ENCODE data around the gene PPARGC1A.

The PPARGC1A gene

DNA sequence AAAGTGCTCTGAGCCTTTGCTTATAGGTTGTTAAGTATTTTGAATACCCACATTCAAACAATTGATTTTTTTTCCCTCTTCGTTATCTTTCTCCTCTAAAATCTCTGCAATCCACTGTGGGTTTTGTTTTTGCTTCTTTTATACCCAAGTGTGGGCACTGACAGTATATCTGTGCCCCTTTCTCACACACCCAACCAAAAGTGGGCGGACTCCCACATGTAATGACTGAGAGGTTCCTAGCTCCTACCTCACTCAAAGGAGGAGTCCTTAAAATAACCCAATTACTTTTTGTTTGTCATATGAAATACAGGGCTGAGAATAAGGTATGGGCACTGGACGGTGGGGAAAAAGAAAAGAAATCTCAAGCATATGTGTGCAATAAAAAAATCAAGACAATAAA lies 51.7 kb downstream of the PPARGC1A start:
- no peak for DNase-seq (ENCODE audit: low spot score)

DNA sequence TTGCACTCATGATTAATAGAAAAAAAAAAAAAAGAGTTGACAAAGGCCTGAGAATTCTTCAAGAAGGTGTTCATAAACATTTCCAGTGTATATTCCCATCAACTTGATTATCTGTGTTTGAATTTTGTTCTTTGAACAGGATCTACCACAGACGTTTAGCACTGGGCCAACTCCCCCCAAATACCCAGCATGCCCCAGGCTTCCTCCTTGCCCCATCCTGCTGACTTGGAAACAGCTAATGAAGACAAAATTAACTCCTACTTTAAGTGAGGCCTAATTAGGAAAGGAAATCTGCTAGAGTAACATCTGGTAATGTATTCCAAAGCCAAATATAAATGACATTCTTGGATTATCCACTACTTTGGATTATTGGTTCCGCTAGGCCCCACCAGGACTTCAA lies 52.5 kb downstream of the PPARGC1A start:
- no peak for DNase-seq (ENCODE audit: low spot score)

DNA sequence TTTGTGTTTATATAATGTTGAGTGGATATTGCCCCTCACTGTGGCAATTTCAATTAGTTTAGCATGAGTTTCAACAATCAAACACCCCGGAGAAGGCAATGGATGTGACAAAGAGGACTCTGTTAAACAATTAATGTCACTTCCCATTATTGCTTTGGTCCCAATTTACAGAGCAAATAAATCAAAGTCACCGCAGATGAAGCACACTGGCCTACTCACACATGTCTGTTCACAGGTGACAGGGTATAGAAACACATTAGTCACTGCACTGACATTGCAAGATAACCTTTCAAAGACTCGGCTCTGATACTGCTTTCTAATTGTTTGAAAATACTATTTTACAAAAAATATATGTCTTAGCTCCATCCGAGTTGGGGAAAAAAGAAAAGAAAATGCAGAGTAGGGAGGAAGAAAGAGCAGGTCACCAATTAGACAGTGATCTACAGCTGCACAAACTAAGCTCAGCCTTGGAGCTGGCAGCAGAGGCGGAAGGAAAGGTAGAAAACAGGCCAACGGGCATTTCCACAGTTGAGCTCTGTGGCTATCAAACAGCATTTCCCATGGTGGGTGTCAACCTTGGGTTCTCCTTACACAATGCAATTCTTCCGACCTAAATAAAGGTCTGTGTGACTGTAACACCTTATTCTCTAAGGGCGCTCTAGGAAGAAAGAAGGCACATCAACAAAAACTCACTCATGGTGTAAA lies 53.9 kb downstream of the PPARGC1A start:
- no peak for DNase-seq (ENCODE audit: low spot score)

DNA sequence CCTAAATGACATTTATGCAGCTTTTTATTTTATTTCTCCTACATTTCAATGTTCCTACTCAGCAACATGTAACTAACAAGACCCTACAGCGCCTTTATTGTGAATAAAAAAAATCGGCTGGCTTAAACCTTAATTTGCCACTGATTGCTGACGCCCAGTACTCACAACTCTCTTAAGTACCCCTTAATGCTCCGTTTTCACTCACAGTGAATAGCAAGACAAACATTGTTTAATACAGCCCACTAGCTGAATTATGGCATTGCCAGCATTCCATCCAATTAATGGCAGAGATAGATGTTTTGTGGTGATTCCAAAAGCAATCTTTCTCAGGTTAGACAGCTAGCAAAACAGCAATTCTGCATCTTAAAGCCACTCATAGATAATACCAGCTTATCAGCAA lies 61.1 kb downstream of the PPARGC1A start:
- no peak for DNase-seq (ENCODE audit: low spot score)

DNA sequence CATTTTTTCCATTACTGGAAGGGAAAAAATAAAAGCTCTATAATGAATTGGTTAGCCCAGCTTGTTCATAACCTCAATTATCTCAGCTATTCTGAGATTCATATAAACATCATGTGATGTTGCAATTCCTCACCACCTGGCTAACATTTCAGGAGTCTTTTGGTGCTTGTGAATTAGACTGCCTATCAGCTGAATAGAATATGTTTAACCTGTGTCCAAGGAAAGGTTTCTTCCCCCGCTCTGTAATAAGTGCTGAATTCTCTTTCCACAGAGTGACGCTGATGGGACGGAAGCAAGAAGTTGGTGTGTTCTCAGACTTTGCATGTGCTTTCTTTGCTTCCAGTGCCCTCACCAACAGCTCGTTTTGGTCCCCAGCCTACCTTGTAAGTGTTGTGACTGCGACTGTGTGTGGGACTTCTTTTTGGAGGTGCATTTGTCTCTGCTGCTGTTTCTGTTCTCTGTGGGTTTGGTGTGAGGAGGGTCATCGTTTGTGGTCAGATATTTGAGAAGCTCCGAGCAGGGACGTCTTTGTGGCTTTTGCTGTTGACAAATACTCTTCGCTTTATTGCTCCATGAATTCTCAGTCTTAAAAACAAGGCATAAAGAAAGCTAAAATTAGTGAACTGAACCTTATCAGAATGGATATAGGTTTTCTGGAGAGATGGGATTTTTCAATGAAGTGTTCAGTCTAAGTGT lies 61.7 kb downstream of the PPARGC1A start:
- DNase-seq (ENCODE audit: low spot score) = no peak

DNA sequence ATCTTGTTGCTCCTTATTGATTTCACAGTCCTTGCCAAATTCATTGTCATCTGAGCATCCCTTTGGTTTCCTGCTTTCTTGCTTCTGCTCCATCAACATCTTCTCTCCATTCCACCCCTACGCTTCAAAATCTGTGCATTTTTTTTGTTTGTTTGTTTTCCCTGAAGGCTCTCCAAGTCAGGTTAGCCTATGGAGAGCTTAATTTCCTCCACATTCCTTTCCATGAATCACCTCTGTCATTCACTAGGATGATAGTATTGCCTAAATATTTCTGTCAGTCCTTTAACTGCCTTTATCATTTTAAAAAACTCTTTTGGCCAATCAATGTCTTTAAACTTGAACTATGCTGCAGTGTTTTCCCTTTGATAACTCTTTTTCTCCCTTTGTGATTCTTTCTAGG lies 67.7 kb downstream of the PPARGC1A start:
- no peak for DNase-seq (ENCODE audit: low spot score)

DNA sequence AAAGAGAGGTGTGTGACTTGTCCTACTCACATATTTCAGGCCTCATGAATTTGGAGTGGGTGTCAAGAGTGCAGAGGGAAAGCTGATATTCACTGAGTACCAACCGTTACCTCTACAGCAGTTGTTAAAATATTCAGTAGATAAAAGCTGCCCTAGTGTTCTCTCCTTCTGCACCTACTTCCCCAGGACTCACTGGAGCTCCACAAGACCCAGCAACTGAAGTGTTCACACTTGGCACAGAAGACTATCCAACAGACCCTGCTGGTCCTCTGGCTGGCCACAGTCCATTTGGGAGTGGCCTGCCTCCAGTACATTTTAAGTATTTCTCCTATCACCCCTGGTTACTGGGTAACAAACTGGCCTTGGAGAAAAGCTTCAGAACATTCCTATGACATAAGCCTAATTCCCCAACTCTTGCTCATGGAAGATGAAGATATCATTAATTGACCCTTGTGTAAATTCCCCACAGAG lies 70.8 kb downstream of the PPARGC1A start:
- peak; percentile 32 for DNase-seq (ENCODE audit: low spot score)

DNA sequence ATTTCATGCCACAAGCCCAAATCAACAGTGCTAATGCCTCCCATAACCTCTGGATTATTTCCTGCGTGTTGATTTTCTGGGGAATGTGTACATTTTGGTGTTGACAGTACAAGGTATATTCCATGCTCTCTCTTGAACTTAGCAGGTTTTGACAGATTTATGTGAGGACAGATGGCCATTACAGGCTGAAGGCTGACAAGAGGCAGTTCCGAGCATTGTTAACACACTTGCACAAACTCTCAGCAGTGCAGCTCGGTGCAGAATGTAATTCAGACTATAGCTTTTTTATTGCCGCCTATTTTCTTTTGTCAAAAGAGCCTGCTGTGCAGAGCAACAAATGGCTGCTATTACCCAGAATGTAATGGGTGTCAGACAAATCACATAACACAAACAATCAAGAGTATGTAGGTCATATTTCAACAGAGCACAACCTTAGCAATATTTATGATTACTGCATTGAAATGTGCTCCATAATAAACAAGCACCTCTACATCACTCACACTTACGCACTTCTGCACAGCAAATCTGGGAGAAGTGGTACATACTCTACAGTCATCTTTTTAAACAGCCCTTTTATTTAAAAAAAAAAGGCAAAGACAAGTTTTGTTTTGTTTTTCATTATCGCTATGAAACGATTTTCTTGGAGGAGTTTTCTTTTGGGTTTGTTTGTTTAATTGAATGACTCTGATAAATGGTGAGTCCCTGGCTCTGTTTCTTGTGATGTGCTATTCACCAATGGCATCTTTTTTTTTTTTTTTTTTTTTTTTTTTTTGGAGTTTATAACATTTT lies 71.6 kb downstream of the PPARGC1A start:
- DNase-seq (ENCODE audit: low spot score) = no peak

DNA sequence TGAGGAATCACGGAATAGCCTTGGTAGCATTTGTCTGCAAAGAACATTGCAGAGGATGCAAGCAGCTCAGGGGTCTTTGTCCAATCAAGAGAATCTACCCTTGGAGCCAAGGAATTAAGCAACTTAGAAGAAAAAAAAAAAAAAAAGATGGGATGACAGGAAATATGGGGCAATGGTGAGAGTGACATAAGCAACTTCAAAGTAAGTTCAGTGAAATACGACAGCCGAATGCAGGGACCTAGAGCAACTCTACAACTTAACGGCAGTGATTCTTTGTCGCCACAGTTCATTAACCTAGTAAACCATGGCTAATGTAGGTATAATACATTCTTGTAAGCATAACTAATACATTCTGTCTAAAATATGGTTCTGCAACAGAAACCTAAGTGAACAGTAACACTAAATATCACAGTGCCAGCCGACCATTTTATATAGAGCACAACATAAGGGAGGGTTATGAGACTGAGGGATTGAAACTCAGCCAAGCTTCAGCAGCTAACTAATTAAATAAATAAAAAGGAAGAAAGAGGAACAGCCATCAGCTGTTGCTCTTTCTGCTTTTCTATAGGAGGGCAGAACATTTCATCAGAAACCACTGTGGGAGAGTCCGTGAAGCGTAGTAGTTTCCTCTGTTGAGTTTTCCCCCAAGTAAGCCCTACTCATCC lies 74.7 kb downstream of the PPARGC1A start:
- no peak for DNase-seq (ENCODE audit: low spot score)

DNA sequence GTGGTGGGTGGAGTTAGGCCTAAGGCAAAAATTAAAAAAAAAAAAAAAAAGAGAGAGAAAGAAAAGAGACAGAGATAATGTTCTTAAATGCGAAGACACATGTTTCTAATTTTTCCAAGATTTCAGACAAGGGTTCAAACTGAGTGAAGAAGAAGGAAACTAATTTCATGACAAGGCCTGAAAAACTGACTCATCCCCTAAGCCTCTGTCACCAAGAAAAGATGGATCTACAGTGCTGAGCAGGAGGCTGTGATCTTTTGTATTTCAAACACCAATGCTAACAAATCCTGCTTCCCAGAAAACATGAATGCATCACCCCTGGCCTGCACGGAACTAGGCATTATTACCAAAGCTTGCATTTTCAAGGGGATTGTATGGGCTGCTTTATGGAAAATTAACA lies 75.3 kb downstream of the PPARGC1A start:
- no peak for DNase-seq (ENCODE audit: low spot score)

DNA sequence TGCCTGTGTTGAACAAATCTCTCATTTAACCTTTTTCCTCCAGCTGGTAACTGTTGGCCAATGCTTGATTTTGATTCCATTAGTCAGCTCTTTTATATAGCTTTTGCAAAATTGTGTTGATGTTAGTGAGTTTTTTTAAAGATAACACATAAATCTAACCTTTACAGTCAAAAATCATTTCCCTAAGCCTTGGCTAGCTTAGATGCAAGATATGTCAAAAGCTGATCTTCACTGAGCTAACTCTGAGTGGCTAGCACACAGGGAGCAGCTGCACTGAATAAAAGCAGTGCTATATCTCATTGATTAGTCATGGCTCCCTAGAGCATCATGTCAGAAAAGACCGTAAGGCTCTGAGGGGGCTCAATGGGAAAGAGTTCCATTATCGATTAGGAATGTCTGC lies 78.7 kb downstream of the PPARGC1A start:
- no peak for DNase-seq (ENCODE audit: low spot score)

DNA sequence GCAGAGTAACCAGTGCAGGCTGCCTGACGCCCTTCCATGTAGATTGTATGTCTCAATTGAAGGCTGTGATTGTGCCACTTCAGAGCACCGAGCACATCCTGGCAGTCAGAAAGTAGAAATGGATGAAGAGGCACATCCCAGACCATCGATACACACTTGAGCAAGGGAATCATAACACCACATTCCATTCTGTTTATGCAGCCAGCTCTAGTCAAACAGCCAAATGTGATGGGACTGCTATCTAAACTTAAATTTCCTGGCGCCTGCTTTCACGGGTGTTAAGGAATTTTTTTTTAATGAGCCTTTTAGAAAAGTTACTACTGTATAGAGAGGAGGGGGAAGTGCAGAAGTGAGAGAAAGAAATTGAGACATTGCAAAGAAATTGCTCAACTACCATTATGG lies 84.4 kb downstream of the PPARGC1A start:
- DNase-seq (ENCODE audit: low spot score) = no peak

DNA sequence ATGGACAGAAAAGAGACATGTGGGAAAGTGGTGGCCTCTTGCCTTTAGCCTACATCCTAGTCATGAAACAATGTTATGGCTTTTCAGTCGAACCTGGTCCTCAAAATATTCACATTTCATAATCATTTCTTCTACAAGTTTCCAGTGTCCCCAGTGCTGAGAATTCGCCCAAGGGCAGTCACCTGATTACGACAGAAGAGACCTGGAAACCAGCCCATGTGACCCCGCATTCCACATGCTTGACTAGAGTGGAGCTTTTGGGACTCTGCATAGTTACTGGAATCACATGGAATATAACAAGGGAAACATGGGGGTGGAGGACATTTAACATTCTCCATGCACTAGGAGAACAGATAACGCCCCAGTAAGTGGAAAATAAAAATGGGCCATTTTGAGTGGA lies 100.1 kb downstream of the PPARGC1A start:
- no peak for DNase-seq (ENCODE audit: low spot score)

DNA sequence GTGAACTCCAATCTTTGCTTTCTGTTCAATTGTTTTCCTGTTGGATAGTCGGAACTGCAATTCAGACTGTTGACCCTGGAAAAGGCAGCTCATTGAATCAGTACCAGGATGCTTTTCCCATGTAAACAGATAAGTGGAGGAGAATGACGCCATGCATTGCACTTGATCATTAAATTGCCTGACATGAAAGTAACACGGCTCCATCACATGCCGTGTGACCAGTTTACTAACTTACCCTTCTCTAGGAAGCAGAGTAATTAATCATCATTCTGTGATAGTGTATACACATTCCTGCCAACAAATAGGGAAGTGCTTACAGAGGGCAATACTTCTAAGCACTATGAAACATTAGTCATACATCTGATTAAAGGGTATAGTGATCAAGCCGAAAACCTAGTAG lies 101.4 kb downstream of the PPARGC1A start:
- no peak for DNase-seq (ENCODE audit: low spot score)

DNA sequence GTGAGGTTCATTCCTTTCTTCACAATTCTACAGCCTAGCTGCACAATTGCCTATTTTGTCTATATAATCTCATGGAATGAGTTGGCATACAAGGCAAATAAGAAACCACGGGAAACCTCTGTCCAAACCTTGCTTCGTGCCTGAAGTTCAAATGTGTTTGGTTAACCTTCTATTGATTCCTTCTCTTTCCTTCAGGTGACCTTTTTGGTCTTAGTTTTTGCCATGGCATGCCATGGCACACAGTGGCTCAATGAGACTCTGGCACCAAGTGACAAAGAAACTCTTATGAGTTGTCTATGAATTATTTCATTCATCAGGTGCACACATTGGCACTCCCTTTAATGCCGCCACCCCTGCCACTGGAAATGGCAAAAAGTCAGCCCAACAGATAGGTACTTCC lies 101.8 kb downstream of the PPARGC1A start:
- DNase-seq (ENCODE audit: low spot score) = no peak

DNA sequence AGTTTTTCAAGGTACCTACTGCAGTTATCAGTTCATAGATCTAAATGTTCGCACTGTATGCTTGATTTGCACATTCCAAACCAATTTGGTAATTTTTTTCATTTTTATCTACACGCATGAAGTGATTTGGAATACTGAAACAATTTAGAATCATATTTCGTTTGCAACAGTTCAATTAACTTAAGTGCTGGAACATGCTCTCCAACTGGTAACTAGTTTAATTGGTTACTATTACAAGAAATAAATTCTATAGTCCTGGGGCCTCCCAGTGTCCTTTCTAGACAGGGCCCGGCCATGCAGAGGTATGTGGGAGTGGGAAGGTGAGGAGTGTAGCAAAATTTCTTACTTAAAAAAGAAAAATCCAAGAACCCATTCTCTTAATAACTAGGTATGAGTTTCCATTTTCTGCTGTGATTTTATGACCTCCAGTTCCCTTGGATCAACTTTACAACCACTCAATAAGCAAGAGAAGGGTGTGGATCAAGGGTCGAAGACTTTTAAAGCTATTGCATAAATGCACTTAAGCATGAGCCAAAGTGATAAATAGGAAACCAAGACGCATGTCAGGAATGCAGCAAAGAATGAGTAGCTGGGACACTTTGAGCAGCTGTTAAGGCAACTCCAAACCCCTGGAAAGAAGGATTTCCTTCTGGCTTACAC lies 106.9 kb downstream of the PPARGC1A start:
- DNase-seq (ENCODE audit: low spot score) = no peak

DNA sequence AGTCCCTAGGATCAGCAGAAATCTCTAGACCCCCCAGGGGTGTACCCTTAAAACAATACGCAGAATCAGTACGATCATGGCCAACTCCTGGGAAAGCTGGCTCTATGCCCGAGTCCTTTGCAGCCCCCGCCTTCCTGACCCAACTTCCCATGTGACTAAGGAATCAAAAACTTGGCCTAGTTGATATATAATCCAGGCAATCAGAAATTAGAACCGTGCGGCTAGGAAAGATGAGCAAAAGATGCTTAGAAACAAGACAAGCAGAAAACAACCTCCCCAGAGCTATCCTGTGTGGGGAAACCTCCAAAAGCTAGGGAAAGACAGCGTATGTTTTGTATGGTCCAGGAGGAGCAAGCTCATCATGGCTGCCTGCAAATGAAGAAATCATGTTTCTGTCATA lies 110.0 kb downstream of the PPARGC1A start:
- DNase-seq (ENCODE audit: low spot score) = no peak

DNA sequence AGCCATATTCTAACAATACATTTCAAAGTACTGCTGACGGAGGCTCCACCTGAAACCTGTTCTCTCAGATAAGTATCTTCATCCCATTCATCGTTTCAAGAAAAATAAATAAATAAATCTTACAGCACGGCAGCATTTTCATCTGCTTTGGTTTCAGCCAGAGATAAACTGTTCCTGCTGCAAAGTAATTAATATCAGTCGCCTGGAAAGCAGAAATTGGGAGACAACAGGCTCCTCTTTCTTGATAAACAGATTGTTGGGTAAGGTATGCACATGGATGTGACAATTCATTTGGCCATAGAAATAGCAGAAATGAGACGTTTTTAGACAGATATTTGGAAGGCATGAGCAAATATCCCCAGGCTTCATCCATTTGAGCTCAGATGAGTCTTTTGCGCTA lies 110.4 kb downstream of the PPARGC1A start:
- no peak for DNase-seq (ENCODE audit: low spot score)

DNA sequence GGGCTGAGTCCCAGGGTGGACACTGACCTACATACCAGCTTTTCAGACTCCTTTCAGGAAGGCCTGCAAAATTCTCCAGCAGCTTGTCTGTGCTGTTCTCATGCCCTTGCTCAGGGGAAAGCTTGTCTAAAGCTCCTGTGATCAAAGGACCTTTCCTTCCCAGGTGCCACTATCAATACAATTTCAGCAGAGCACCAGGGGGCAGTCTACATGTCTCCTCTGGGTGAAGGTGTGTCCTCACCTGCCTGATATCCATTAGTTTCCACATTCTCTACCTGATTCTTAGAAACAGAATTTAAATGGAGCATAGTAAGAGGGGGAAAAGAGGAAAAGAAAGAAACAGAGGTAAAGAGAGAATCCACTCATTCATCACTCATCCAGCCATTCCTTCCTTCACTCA lies 114.2 kb downstream of the PPARGC1A start:
- no peak for DNase-seq (ENCODE audit: low spot score)

DNA sequence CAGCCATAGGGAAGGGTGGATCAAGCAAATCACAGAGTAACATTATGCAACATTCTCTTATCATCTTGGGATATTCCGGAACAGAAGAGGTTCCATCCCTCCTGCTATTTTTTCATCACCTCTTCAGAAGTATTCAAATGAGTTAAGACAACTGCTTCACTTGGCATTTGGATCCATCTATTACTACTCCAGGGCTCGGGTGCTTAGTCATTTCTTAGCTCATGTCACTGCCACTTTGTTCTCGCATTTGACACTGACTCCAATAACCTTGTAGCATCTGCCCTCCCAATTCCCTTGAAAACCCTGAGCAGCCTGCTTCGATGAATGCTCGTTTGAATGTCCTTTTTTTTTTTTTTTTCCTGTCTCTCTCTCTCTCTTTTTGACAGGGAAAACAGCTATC lies 114.9 kb downstream of the PPARGC1A start:
- DNase-seq (ENCODE audit: low spot score) = peak; percentile 41

DNA sequence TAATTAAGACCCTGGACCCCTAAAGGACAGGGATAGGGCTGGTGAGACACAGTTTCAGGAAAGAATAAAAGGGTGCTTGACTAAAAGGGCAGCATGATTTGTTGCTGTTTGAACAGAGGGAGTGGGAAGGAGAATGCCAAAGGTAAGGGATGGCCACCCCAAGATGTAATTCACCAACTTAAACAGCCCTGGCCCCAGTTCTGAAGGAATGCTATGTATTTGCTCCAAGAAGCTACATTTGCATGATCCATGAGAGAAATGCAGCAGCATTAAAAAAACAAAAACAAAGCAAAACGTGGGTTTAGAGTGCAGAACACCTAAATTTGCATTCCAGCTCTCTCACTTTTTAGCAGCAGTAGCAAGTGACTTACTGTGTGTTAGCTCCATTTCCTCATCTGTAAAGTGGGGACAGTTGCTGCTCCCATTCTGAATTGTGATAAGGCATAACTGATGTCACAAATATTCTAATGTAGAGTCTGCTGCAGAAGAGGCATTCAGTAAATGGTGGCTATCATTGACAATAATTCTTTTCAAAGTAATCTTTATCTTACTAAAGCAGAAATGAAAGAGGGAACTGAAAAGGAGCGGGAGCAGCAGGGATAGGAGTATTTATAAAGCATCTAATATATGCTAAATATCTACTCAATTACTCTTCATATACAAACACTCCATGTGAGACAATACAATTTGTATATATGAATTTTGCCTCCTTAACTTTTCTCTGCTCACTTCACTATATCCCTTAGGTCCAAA lies 115.8 kb downstream of the PPARGC1A start:
- no peak for DNase-seq (ENCODE audit: low spot score)

Measured in putamen (tissue), 1 donor.